Prostate gland (tissue), 2 donors: ENCODE results near the gene ERP27.

Source experiments
- CTCF ChIP-seq, 4 experiments: fragments of 200-600 bp in 2 of 4; fragments of 450-650 bp in 2 of 4; sonication (generic) in 2 of 4; IDR thresholded peaks; 1 replicate in 3 of 4; 2 replicates in 1 of 4; pipeline ENCODE4 v1.5.1; 2016 to 2019; ENCODE audit warnings: antibody characterized with exemption in 4 of 4, mild to moderate bottlenecking in 2 of 4, moderate library complexity in 2 of 4
- POLR2A ChIP-seq: fragments of 450-650 bp; IDR thresholded peaks from one replicate; pipeline ENCODE4 v1.6.1; 2016; ENCODE audit warnings: antibody characterized with exemption, mild to moderate bottlenecking

DNA sequence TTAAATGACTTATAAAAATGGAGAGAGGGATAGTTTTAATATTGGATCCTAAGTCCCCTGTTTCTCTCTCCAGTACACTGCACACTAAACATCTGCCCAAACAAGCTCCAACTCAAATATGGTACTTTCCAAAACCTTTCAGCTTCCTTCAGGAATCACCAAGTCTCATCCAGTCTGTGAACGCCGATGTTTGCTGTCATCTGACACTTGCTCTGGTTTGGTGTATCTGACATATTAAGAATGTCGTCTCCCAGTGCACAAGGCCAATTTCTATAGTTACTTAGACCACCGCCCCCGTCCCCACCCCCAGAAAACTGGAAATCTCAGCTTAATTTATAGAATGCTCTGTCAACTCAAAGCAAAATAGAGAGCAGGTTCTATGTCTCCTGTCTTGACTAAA is 47.6 kb downstream of the ERP27 start:
- TF ChIP-seq POLR2A: no peak
- TF ChIP-seq CTCF (IDR thresholded peaks at IDR 0.05): no peak
